A549 (cell line): ENCODE data around the gene APCDD1L. TPM values are rescaled to one million over a fixed set of nuclear protein-coding genes. Genes with fewer than 3 reads are reported as not detected.
"Not testable (repeated sequence)": the region's sequence is repeated elsewhere in the genome, so short reads cannot be mapped to it uniquely, and the experiment has no call there.

Experiments
- ATAC-seq, 2 experiments: fragments of 200-7000 bp in 1 of 2; fragments of >200 bp in 1 of 2; cut with Nextera tagmentation in 1 of 2; cut with Tn5 transposase in 1 of 2; 3 replicates each; pipeline versions ENCODE4 v1.8.0 to v1.9.1; 2018 to 2020; ENCODE audit warnings: mild to moderate bottlenecking in 1 of 2, moderate library complexity in 1 of 2
- CTCF ChIA-PET: fragments of 300-600 bp; sonication (Branson Sonifier 250); formaldehyde crosslinking; extraction: SDS; loops from one replicate; lab custom pipeline; 2021; ENCODE audit warnings: antibody characterized with exemption, inconsistent platforms; lab: Yijun Ruan, JAX
- POLR2A ChIA-PET: fragments of 350-600 bp; formaldehyde crosslinking; extraction: SDS; loops from one replicate; lab custom pipeline; 2021; ENCODE audit warnings: antibody characterized with exemption, inconsistent platforms; lab: Yijun Ruan, JAX
- DNase-seq, 2 experiments: peaks; one replicate each; pipeline versions ENCODE4 v3.0.0 to v3.0.0-alpha.2; 2011 to 2016; ENCODE audit warnings: low read depth in 1 of 2, low spot score in 1 of 2
- FAIRE-seq: peaks from 2 replicates; lab custom pipeline; 2011; peaks lifted over from hg19 to GRCh38; lab: Jason Lieb, UNC
- H3K27ac ChIP-seq, 2 experiments: fragments of >200 bp; sonication (Bioruptor Twin); formaldehyde crosslinking; 3 replicates each; pipeline ENCODE4 v1.5.1; 2016 to 2017
- H3K4me1 ChIP-seq: fragments of >200 bp; sonication (Bioruptor Twin); formaldehyde crosslinking; 3 replicates; pipeline ENCODE4 v1.6.1; 2016
- H3K4me2 ChIP-seq: fragments of >200 bp; sonication (Bioruptor Twin); formaldehyde crosslinking; 3 replicates; pipeline ENCODE4 v1.6.1; 2016
- H3K4me3 ChIP-seq: fragments of >200 bp; sonication (Bioruptor Twin); formaldehyde crosslinking; 3 replicates; pipeline ENCODE4 v1.5.1; 2016
- H3K9me3 ChIP-seq: fragments of >200 bp; sonication (Bioruptor Twin); formaldehyde crosslinking; 3 replicates; pipeline ENCODE4 v1.6.1; 2016
- BCL3 ChIP-seq: fragments of >200 bp; sonication (Bioruptor Twin); formaldehyde crosslinking; IDR thresholded peaks from 3 replicates; pipeline ENCODE4 v1.6.1; 2016
- BHLHE40 ChIP-seq: IDR thresholded peaks from 2 replicates; pipeline ENCODE4 v1.6.1; 2012; ENCODE audit warnings: low read depth, low read length, inconsistent platforms
- CBX2 ChIP-seq: fragments of 200-600 bp; sonication (generic); IDR thresholded peaks from 2 replicates; pipeline ENCODE4 v1.6.1; 2016; ENCODE audit warnings: low read depth, mild to moderate bottlenecking, borderline replicate concordance
- CBX8 ChIP-seq: fragments of 200-600 bp; sonication (generic); IDR thresholded peaks from 2 replicates; pipeline ENCODE4 v1.6.1; 2016
- CEBPB ChIP-seq, 2 experiments: fragments of >200 bp in 1 of 2; sonication (Bioruptor Twin) in 1 of 2; formaldehyde crosslinking in 1 of 2; IDR thresholded peaks; 2 replicates each; pipeline ENCODE4 v1.6.1; 2012 to 2016
- CTCF ChIP-seq: fragments of >200 bp; sonication (Bioruptor Twin); formaldehyde crosslinking; IDR thresholded peaks from 3 replicates; pipeline ENCODE4 v1.5.1; 2016
- E2F6 ChIP-seq: IDR thresholded peaks from 2 replicates; pipeline ENCODE4 v1.6.1; 2012; ENCODE audit warnings: low read depth, borderline replicate concordance
- FOXS1 ChIP-seq: fragments of 250-450 bp; sonication (Bioruptor Pico); IDR thresholded peaks from 2 replicates; pipeline ENCODE4 v1.5.0; 2020; ENCODE audit warnings: mild to moderate bottlenecking, moderate library complexity
- HDAC2 ChIP-seq: fragments of 200-600 bp; sonication (generic); IDR thresholded peaks from 2 replicates; pipeline ENCODE4 v1.6.1; 2016
- HEYL ChIP-seq: fragments of 250-450 bp; sonication (Bioruptor Pico); IDR thresholded peaks from 2 replicates; pipeline ENCODE4 v1.8.0; 2021; ENCODE audit warnings: mild to moderate bottlenecking, moderate library complexity
- HOXB13 ChIP-seq: fragments of 250-450 bp; sonication (Bioruptor Pico); IDR thresholded peaks from 2 replicates; pipeline ENCODE4 v1.5.0; 2020; ENCODE audit warnings: low read depth, mild to moderate bottlenecking, moderate library complexity
- JUNB ChIP-seq: fragments of >200 bp; sonication (Bioruptor Twin); formaldehyde crosslinking; IDR thresholded peaks from 2 replicates; pipeline ENCODE4 v1.6.1; 2016
- KDM1A ChIP-seq: fragments of 200-600 bp; sonication (generic); IDR thresholded peaks from 2 replicates; pipeline ENCODE4 v1.6.1; 2016; ENCODE audit warnings: low read depth, mild to moderate bottlenecking
- MYC ChIP-seq: IDR thresholded peaks from 2 replicates; pipeline ENCODE4 v1.6.1; 2012; ENCODE audit warnings: mild to moderate bottlenecking, inconsistent platforms, low read length, improper control_type of control experiment, borderline replicate concordance
- NFE2L2 ChIP-seq: fragments of 150-350 bp; conservative IDR thresholded peaks from 2 replicates; pipeline ENCODE4 v1.6.1; 2014; ENCODE audit warnings: low read length
- PBX3 ChIP-seq: IDR thresholded peaks from 2 replicates; pipeline ENCODE4 v1.6.1; 2012
- RAD21 ChIP-seq, 2 experiments: fragments of >200 bp in 1 of 2; sonication (Bioruptor Twin) in 1 of 2; formaldehyde crosslinking in 1 of 2; IDR thresholded peaks in 1 of 2; conservative IDR thresholded peaks in 1 of 2; 2 replicates in 1 of 2; 3 replicates in 1 of 2; pipeline ENCODE4 v1.6.1; 2012 to 2018; ENCODE audit warnings: inconsistent platforms in 1 of 2
- RCOR1 ChIP-seq: fragments of 150-350 bp; IDR thresholded peaks from 2 replicates; pipeline ENCODE4 v1.6.1; 2014; ENCODE audit warnings: antibody characterized with exemption, low read length, low read depth
- RNF2 ChIP-seq: fragments of 200-600 bp; sonication (generic); IDR thresholded peaks from 2 replicates; pipeline ENCODE4 v1.6.1; 2016; ENCODE audit warnings: low read depth, mild to moderate bottlenecking, antibody characterized with exemption, moderate library complexity, borderline replicate concordance
- TFCP2L1 ChIP-seq: fragments of 250-450 bp; sonication (Bioruptor Pico); IDR thresholded peaks from 2 replicates; pipeline ENCODE4 v1.5.0; 2021; ENCODE audit warnings: mild to moderate bottlenecking
- ZC3H11A ChIP-seq: fragments of 450-650 bp; IDR thresholded peaks from 2 replicates; pipeline ENCODE4 v1.6.1; 2014; ENCODE audit warnings: antibody characterized with exemption, mild to moderate bottlenecking
- ZNF302 ChIP-seq: fragments of 250-450 bp; sonication (Bioruptor Pico); IDR thresholded peaks from 2 replicates; pipeline ENCODE4 v1.9.0; 2021; ENCODE audit warnings: inconsistent platforms, mild to moderate bottlenecking, moderate library complexity
- ZSCAN20 ChIP-seq: fragments of 250-450 bp; sonication (Bioruptor Pico); IDR thresholded peaks from 2 replicates; pipeline ENCODE4 v1.8.0; 2022; ENCODE audit warnings: mild to moderate bottlenecking, moderate library complexity
- WGBS: methylation state at CpG from one replicate; pipeline ENCODE4 v1.1.6; 2017; ENCODE audit errors: missing lambda C conversion rate; 5-methylcytosine and 5-hydroxymethylcytosine counted together
- polyA plus RNA-seq, 4 experiments: library from polyadenylated mRNA; depleted of rRNA in 3 of 4; stranded (reverse); fragments of >200 nt; fragmentation: RNase III in 1 of 4; extraction: RNeasy Plus Mini Kit Qiagen cat#74134 plus additional on column Dnase treatment in 1 of 4; gene quantifications; 2 replicates in 3 of 4; 3 replicates in 1 of 4; pipeline ENCODE4 v1.2.3, GENCODE V29; 2011 to 2017

Gene APCDD1L
- polyA plus RNA-seq, 2 of the 4 experiments (the other 2 are of a cell fraction): not detected

DNA sequence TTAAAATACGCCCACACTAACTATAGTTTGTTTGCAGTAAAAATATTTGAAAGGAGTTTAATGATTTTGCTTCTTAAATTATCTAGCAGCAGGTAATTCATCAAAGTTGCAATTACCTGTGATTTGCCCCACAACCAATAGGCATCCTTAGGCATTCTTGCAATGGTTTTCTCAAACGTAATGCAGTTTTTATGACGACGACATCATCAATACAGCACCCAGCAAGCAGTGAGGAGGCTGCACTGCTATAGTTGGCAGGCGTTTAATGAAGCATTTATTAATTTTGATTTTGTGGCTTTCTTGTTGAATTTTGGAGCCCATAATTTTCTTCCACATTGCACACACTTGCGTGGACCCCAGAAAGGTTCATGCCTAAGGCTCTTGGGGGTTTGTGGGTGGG lies 28.1 kb upstream of the APCDD1L start:
- peaks cover 8% of the 10 kb centered on the region; the same call in 1 of the 3 replicates for H3K9me3 ChIP-seq
- H3K4me1 ChIP-seq: no peaks in the 10 kb centered on the region
- ATAC-seq (no peak), DNase-seq (no peak), FAIRE-seq (no peak)
- TF ChIP-seq ZNF302 (CRISPR knock-in tag) (no peak), RCOR1 (no peak)
- H3K4me2 ChIP-seq: no peak overlapping the region
- H3K4me3 ChIP-seq: no peak overlapping the region
- ChIA-PET POLR2A (no interaction called here), CTCF (no interaction called here)
- H3K27ac ChIP-seq: no peak overlapping the region
- 78% methylated on average over 6 of the region's 6 CpGs for WGBS

GRCh38 chr20:58542411-58543095 lies 27.4 kb upstream of the APCDD1L start:
- Histone ChIP-seq H3K9me3 (peaks cover 14% of the 10 kb centered on the region; the same call in 2 of the 3 replicates), H3K4me3 (no peak overlapping the region), H3K27ac (no peak overlapping the region), H3K4me2 (no peak overlapping the region), H3K4me1 (no peaks in the 10 kb centered on the region)
- no peak for ATAC-seq
- DNase-seq: no peak
- CTCF ChIA-PET: interaction anchor here (0.5 to 1.8 kb wide), 2 partner anchors 10 to 64 kb away, joined by 3 to 4 read pairs; no protein-coding TSS in a partner anchor
- WGBS: 78% methylated on average over 16 of the region's 18 CpGs
- TF ChIP-seq JUNB (0 out of 2 replicates have a peak, but pooled peaks have one; percentile 26), HDAC2 (no peak), CTCF (no peak), HOXB13 (CRISPR knock-in tag) (no peak)
- POLR2A ChIA-PET: no interaction called here
- no peak for FAIRE-seq

DNA sequence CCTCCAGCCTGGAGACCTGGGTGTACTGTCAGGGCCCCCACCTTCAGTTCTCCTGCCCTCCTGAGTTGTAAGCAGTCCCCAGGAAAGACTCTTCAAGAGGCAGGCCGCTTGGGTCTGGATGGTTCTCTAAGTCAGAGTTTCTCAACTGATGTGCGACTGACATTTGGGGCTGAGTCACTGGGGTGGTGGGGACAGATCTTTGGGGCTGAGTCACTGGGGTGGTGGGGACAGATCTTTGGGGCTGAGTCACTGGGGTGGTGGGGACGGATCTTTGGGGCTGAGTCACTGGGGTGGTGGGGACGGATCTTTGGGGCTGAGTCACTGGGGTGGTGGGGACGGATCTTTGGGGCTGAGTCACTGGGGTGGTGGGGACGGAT lies 26.8 kb upstream of the APCDD1L start:
- H3K4me1 ChIP-seq: not testable (repeated sequence)
- peak; percentile 38; the same call in 1 of the 2 replicates for TF ChIP-seq JUNB
- TF ChIP-seq, all 56 proteins: peak for 1; not testable (repeated sequence) for 55
- H3K27ac ChIP-seq, H3K4me3 ChIP-seq, FAIRE-seq, DNase-seq, ATAC-seq, POLR2A ChIA-PET, H3K4me2 ChIP-seq: not testable (repeated sequence)
- H3K9me3 ChIP-seq: peaks cover 17% of the 10 kb centered on the region; the same call in 2 of the 3 replicates
- WGBS: 13% methylated on average over 2 of the region's 6 CpGs
- CTCF ChIA-PET: interaction anchor here (1.8 kb wide), 1 partner anchor 10 kb away, joined by 4 read pairs; no protein-coding TSS in a partner anchor

DNA sequence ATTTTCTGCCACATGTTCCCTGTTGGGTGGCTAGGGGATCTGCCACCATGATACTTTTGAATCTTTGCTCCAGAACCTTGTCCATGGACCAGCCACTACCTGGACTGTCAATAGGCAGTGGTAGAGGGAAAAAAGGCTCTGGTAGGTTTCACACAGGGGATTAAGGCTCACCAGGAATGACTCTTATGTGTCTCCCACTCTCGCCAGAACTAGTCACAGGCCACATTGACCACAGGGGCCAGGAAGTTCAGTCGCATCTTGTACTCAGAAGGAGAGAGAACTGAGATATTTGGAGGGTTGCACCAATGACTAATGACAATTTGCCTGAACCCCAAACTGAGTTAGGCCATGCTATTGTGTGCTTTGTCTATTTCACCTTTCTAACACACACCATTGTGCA lies 23.6 kb upstream of the APCDD1L start:
- no peak overlapping the region for H3K4me3 ChIP-seq
- H3K9me3 ChIP-seq: peaks cover 27% of the 10 kb centered on the region; the same call in 2 of the 3 replicates
- CTCF ChIA-PET: no interaction called here
- POLR2A ChIA-PET: no interaction called here
- DNase-seq (no peak), FAIRE-seq (no peak), ATAC-seq (no peak)
- H3K27ac ChIP-seq: no peak overlapping the region
- 27% methylated on average over 2 of the region's 2 CpGs for WGBS
- H3K4me1 ChIP-seq: no peaks in the 10 kb centered on the region
- TF ChIP-seq MYC (no peak), CBX2 (no peak), RAD21 (conservative IDR thresholded peaks at IDR 0.05 in 1 of 2, IDR thresholded peaks at IDR 0.05 in 1 of 2) (no peak), RNF2 (no peak), E2F6 (no peak), KDM1A (no peak), PBX3 (no peak), NFE2L2 (no peak), HDAC2 (no peak), CEBPB (IDR thresholded peaks at IDR 0.05) (no peak), ZNF302 (CRISPR knock-in tag) (no peak), TFCP2L1 (no peak), CBX8 (no peak), BCL3 (no peak), FOXS1 (CRISPR knock-in tag) (no peak), ZC3H11A (no peak), BHLHE40 (no peak), ZSCAN20 (CRISPR knock-in tag) (no peak), HEYL (CRISPR knock-in tag) (no peak)
- TF ChIP-seq, all 56 proteins: peak for 0
- no peak overlapping the region for H3K4me2 ChIP-seq
